ENCODE measurements around the gene AHCYL2. TPM values are rescaled to one million over a fixed set of nuclear protein-coding genes. Genes with fewer than 3 reads are reported as not detected.
"Not testable (repeated sequence)": the region's sequence is repeated elsewhere in the genome, so short reads cannot be mapped to it uniquely, and the experiment has no call there.

Gene AHCYL2
- total and polyA plus RNA-seq, 8 donors, result 5.1 to 16.8 (median 13.3) TPM

DNA sequence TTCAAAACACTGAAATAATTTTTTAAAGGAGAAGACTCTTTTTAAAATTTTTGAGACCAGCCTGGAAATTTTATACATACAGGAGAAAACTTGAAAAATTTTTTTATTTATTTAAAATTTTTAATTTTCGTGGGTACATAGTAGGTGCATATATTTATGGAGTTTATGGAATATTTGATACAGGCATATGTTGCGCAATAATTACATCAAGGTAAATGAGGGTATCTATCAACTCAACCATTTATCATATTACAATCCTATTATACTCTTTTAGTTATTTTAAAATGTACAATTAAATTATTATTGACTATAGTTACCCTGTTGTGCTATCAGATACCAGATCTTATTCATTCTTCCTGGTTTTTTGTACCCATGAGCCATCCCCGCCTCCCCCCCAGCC, 75.1 kb downstream of the AHCYL2 start:
- WGBS, 2 donors, result 96% methylated on average over 3 of the region's 3 CpGs
- no peak overlapping the region for H3K4me3 ChIP-seq
- TF ChIP-seq, protein P1, sequence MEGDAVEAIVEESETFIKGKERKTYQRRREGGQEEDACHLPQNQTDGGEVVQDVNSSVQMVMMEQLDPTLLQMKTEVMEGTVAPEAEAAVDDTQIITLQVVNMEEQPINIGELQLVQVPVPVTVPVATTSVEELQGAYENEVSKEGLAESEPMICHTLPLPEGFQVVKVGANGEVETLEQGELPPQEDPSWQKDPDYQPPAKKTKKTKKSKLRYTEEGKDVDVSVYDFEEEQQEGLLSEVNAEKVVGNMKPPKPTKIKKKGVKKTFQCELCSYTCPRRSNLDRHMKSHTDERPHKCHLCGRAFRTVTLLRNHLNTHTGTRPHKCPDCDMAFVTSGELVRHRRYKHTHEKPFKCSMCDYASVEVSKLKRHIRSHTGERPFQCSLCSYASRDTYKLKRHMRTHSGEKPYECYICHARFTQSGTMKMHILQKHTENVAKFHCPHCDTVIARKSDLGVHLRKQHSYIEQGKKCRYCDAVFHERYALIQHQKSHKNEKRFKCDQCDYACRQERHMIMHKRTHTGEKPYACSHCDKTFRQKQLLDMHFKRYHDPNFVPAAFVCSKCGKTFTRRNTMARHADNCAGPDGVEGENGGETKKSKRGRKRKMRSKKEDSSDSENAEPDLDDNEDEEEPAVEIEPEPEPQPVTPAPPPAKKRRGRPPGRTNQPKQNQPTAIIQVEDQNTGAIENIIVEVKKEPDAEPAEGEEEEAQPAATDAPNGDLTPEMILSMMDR (IDR thresholded peaks at IDR 0.05), result no peak
- H3K9me3 ChIP-seq, result no peaks in the 10 kb centered on the region
- no peaks in the 10 kb centered on the region for H3K27me3 ChIP-seq
- no peak for DNase-seq
- no peak overlapping the region for H3K27ac ChIP-seq
- no peaks in the 10 kb centered on the region for H3K36me3 ChIP-seq
- peak; percentile 56 for FAIRE-seq
- no peak for ATAC-seq
- H3K4me1 ChIP-seq, result peaks cover 0 to 5% (median under 1%) of the 10 kb centered on the region in 3 donors
- intact Hi-C loops (cut with DNase I), result no loop called here

DNA sequence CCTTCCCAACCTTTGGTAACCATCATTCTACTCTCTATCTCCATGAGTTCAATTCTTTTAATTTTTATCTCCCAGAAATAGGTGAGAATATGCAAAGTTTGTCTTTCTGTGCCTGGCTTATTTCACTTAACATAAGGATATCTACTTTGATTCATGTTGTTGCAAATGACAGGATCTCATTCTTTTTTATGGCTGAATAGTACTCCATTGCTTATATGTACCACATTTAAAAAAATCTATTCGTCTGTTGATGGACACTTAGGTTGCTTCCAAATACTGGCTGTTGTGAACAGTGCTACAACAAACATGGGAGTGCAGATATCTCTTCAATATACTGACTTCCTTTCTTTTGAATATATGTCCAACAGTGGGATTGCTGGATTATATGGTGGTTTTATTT, 75.5 kb downstream of the AHCYL2 start:
- H3K27me3 ChIP-seq; H3K4me3 ChIP-seq; ATAC-seq; DNase-seq; FAIRE-seq; H3K36me3 ChIP-seq; intact Hi-C loops (cut with DNase I); H3K4me1 ChIP-seq; H3K27ac ChIP-seq; H3K9me3 ChIP-seq: not testable (repeated sequence)
- 96 to 100% methylated on average over 1 of the region's 1 CpG for WGBS, 2 donors

DNA sequence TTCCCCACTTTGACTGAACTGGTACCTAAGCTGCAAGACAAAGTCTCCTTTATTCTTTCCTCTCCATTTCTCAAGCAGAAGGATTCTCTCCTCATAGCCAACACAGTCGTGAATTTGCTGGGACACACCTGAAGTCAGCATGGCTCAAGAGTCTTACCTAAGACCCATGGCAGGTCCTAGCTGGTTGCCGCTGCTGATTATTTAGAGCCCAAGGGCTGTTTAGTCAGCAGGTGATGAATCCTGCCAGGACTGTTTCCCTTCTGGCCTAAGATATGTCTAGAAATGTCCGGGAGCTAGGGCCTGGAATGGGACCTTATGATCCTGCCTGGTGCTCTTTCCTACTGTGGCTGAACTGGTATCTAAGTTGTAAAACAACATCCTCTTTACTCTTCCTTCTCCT, 82.8 kb downstream of the AHCYL2 start:
- H3K27me3 ChIP-seq, result no peaks in the 10 kb centered on the region
- TF ChIP-seq, protein P1 (IDR thresholded peaks at IDR 0.05), result no peak
- H3K27ac ChIP-seq, result no peak overlapping the region
- DNase-seq (no peak), ATAC-seq (no peak), FAIRE-seq (no peak)
- no peaks in the 10 kb centered on the region for H3K4me1 ChIP-seq
- intact Hi-C loops (cut with DNase I), result no loop called here
- no peaks in the 10 kb centered on the region for H3K9me3 ChIP-seq
- WGBS, 2 donors, result 94 to 98% methylated on average over 3 of the region's 3 CpGs
- H3K36me3 ChIP-seq, result no peaks in the 10 kb centered on the region
- H3K4me3 ChIP-seq, result no peak overlapping the region

DNA sequence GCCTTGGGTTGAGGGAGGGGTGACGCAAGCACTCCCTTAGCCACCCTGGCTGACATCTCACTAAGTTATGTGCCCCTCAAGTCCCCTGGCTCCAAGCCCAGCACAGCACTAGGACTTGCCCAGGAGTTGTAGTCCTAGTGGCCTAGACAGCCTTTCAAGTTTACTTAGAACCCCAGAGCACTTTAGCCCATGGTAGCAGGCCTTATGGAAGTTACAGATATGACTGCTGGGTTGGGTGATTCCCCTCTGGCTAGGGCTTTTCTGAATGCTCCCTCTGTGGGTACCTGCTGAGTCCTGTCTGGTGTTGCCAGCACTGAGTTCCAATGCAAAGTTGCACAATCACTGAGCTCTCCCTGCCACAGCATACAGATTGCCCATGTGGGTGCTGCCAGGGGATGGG, 83.2 kb downstream of the AHCYL2 start:
- intact Hi-C loops (cut with DNase I), result no loop called here
- 98 to 100% methylated on average over 1 of the region's 1 CpG for WGBS, 2 donors
- FAIRE-seq (no peak), DNase-seq (no peak), ATAC-seq (peak in 3 of 4 donors; percentile 54 to 80 (median 66))
- H3K9me3 ChIP-seq, result no peaks in the 10 kb centered on the region
- no peak overlapping the region for H3K27ac ChIP-seq
- H3K4me1 ChIP-seq, result no peaks in the 10 kb centered on the region
- no peaks in the 10 kb centered on the region for H3K27me3 ChIP-seq
- no peak overlapping the region for H3K4me3 ChIP-seq
- H3K36me3 ChIP-seq, result no peaks in the 10 kb centered on the region
- TF ChIP-seq, protein P1 (IDR thresholded peaks at IDR 0.05), result no peak

DNA sequence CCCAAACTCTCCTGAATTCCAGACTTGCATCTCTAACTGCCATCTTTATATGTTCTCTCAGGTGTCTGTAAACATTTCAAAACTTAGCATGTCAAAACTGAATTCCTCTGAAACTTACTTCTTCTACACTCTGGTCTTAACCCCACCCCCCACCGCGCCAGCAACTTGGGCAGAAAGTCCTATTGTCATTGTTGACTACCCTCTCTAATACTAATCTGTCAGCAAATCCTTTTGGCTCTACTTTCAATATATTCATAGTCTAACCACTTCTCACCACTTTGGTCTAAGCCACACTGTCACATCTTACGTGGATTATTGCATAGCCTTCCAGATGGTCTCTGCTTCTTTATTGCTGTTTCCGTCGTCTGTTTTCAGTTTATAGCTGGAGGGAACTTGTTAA, 86.6 kb downstream of the AHCYL2 start:
- no peaks in the 10 kb centered on the region for H3K36me3 ChIP-seq
- 94 to 95% methylated on average over 5 of the region's 5 CpGs for WGBS, 2 donors
- no peak overlapping the region for H3K27ac ChIP-seq
- ATAC-seq (no peak), DNase-seq (no peak), FAIRE-seq (no peak)
- no peaks in the 10 kb centered on the region for H3K4me1 ChIP-seq
- intact Hi-C loops (cut with DNase I), result no loop called here
- H3K27me3 ChIP-seq, result no peaks in the 10 kb centered on the region
- no peak overlapping the region for H3K4me3 ChIP-seq
- TF ChIP-seq, protein P1 (IDR thresholded peaks at IDR 0.05), result no peak
- H3K9me3 ChIP-seq, result no peaks in the 10 kb centered on the region

DNA sequence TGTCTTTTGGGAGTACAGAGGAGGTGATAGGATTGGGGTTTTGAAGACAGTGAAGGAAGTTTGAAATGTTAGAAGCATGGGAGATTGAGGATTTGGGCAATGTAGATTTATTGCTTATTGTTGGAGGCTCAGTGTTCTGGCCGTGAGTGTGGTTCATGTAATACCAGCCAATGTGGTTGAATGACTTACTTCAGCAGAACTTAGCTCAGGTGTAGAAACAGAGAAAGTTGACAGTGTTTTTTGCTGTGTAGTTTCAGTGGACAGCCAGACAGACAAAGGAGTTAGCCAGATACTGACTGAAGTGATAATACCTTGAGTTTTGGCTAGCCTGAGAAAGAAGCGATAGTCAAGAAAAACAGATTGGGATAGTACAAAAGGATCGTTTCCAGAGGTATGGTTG, 88.5 kb downstream of the AHCYL2 start:
- 91 to 96% methylated on average over 3 of the region's 3 CpGs for WGBS, 2 donors
- Histone ChIP-seq H3K4me1 (no peaks in the 10 kb centered on the region), H3K4me3 (no peak overlapping the region), H3K27ac (no peak overlapping the region), H3K27me3 (no peaks in the 10 kb centered on the region), H3K36me3 (no peaks in the 10 kb centered on the region), H3K9me3 (no peaks in the 10 kb centered on the region)
- TF ChIP-seq, protein P1 (IDR thresholded peaks at IDR 0.05), result no peak
- intact Hi-C loops (cut with DNase I), result no loop called here
- ATAC-seq (no peak), DNase-seq (no peak), FAIRE-seq (no peak)
